Stomach (tissue), 4 donors: ENCODE data around the gene MYO10.

Experiments
- CTCF ChIP-seq, 7 experiments: fragments of 450-650 bp in 4 of 7; fragments of 200-600 bp in 3 of 7; sonication (generic) in 3 of 7; IDR thresholded peaks; one replicate each; pipeline ENCODE4 v1.5.1; 2016 to 2019; ENCODE audit warnings: antibody characterized with exemption in 7 of 7, control low read depth in 2 of 7, mild to moderate bottlenecking in 1 of 7
- EP300 ChIP-seq: sonication (generic); formaldehyde crosslinking; IDR thresholded peaks from one replicate; pipeline ENCODE4 v1.6.1; 2017; ENCODE audit warnings: antibody characterized with exemption
- POLR2A ChIP-seq, 4 donors: fragments of 450-650 bp; IDR thresholded peaks; one replicate each; pipeline ENCODE4 v1.6.1; 2016; ENCODE audit warnings: antibody characterized with exemption in 4 of 4, control low read depth in 2 of 4, mild to moderate bottlenecking in 1 of 4, moderate library complexity in 1 of 4

- no peak for TF ChIP-seq EP300
- no peak for TF ChIP-seq CTCF (IDR thresholded peaks at IDR 0.05)
- no peak for TF ChIP-seq POLR2A (IDR thresholded peaks at IDR 0.05)
Observed at GRCh38 chr5:16660982-16661381, 275.1 kb downstream of the MYO10 start.
